ENCODE data around the gene PSMG1.

GRCh38 chr21:39153842-39154241 is 29.4 kb downstream of the PSMG1 start:
- TF ChIP-seq CTCF (IDR thresholded peaks at IDR 0.05; ENCODE audit: insufficient read depth, low read depth, low read length) (no peak), EZH2 (IDR thresholded peaks at IDR 0.05; ENCODE audit: insufficient read depth, low read length) (no peak)

Data from astrocyte (in vitro differentiated cells and primary cell).